T follicular helper cell (primary cell): Measurements from ENCODE around the gene HIP1.
"Not testable (repeated sequence)": the region's sequence is repeated elsewhere in the genome, so short reads cannot be mapped to it uniquely, and the experiment has no call there.

Experiments
- DNase-seq: peaks from one replicate; pipeline ENCODE4 v3.0.0-alpha.2; 2020; ENCODE audit warnings: low read depth

The HIP1 gene

GRCh38 chr7:75686551-75686950, 52.2 kb downstream of the HIP1 start:
- no peak for DNase-seq

GRCh38 chr7:75682052-75682451, 56.7 kb downstream of the HIP1 start:
- not testable (repeated sequence) for DNase-seq

- DNase-seq = no peak
These were observed 59.7 kb downstream of the HIP1 start for GRCh38 chr7:75679060-75679459.

DNA sequence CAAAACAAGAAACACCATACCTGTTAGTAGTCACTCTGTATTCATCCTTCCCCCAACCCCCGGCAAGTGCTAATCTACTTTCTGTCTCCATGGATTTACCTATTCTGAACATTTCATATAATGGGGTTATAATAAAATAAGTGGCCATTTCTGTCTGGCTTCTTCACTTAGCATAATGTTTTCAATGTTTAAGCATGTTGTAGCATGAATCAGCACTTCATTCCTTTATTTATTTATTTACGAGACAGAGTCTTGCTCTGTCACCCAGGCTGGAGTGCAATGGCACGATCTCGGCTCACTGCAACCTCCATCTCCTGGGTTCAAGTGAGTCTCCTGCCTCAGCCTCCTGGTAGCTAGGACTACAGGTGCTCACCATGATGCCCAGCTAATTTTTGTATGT, 69.2 kb downstream of the HIP1 start:
- no peak for DNase-seq

GRCh38 chr7:75667938-75668337, 70.8 kb downstream of the HIP1 start:
- DNase-seq = no peak

DNA sequence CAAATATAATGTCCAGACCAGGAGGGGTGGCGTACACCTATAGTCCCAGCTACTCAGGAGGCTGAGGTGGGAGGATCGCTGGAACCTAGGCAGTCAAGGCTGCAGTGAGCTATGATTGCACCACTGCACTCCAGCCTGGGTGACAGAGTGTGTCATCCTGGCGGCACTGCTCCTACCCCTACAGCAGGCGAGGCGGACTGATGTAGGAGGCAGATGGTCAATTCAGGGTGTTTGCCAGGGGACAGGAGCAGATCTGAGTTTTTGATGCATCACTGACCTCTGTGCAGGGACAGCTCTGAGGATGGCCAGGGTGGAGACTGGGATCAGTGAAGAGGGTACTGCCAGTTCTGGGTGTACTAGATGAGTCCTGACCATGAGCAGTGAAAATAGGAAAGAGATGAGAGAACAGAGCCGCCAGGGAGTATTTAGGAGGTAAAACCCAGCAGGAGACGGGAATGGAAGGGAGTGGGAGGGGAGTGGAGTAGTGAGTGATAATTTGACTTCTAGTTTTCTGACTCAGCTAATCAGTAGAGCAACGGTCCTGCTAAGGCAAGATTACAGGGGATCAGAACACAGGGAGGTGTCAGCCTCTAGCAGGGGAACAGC, 75.3 kb downstream of the HIP1 start:
- DNase-seq = no peak

- DNase-seq = no peak
These were observed 76.0 kb downstream of the HIP1 start for GRCh38 chr7:75662579-75663301.

DNA sequence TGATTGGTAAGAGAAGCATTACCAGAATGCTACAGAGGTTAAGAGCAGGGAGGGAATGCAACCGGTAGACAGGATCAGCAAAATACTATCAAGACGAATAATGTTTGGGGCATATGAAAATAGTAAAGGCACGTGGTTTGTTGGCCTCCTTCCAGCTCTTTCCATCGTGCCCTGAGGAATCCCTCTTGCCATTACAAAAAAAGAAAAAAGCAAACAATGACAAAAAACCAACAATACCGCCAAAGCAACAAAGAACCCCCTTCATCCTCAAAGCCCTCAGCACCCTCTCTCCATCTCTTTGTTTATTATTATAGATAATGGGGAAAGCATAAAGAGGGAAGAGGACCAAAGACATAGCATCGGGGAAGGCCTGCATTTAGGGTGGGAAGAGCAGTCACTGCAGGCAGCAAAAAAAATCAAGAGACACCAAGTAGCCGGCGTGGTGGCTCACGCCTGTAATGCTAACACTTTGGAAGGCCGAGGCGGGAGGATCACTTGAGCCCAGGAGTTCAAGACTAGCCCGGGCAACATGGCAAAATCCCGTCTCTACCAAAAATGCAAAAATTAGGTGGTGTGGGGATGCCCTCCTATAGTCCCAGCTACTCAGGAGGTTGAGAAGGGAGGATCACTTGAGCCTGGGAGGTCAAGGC, 78.0 kb downstream of the HIP1 start:
- DNase-seq = no peak

- no peak for DNase-seq
These were observed 79.9 kb downstream of the HIP1 start for GRCh38 chr7:75658802-75659201.

DNA sequence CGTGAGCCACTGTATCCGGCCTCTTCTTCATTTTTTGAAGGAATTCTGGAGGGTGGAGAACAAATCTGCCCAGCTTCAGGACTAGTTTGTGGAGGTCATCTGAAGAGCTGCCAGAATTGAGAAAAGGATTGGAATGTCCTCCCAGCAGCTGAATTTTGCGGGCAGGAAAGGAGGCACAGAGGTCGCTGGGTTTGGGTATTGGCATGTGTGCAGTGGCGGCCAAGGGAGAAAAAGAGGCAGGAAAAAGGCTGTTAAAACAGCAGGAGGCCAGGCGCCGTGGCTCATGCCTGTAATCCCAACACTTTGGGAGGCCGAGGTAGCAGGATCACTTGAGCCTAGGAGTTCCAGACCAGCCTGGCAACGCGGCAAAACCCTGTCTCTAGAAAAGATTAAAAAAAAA, 80.4 kb downstream of the HIP1 start:
- no peak for DNase-seq

GRCh38 chr7:75657866-75658265, 80.9 kb downstream of the HIP1 start:
- no peak for DNase-seq

DNA sequence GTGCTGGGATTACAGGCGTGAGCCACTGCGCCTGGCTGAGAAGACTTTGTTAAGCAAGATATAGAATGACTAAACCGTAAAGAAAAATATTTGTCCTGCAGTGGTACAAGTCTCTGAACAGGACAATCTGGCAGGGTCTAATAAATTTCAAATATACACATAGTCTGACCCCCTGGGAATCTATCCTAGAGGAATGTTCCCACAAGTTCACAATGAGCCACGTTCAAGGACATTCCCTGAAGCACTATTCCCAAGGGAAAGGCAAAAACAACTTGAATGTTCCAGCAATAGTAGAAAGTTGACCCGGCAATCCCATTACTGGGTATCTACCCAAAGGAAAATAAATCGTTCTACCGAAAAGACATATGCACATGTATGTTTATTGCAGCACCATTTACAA, 82.0 kb downstream of the HIP1 start:
- DNase-seq = no peak

DNA sequence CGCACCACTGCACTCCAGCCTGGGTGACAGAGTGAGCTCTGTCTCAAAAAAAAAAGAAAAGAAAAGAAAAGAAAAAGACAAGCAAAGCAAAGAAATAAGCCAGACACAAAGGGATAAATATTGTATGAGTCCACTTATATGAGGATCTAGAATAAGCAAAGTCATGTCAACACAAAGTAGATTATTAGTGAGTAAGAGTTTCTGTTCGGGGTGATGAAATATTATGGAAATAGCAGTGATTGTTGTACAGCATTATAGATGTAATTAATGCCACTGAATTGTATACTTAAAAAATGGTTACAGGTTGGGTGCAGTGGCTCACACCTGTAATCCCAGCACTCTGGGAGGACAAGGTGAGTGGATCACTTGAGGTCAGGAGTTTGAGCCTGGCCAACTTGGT, 83.2 kb downstream of the HIP1 start:
- DNase-seq = no peak

DNA sequence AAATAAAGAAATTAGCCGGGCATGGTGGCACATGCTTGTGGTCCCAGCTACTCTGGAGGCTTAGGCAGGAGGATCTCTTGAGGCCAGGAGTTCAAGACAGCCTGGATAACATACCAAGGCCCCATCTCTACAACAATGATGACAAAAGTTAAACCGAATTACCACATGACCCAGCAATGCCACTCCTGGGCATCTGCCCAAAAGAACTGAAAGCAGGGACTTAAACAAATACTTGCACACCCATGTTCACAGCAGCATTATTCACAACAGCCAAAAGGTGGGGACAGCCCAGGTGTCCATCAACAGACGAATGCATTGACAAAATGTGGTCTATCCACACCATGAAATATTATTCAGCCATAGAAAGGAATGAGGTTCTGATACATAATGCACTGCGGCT, 83.9 kb downstream of the HIP1 start:
- DNase-seq = no peak

GRCh38 chr7:75653651-75654050, 85.1 kb downstream of the HIP1 start:
- DNase-seq = no peak

GRCh38 chr7:75652788-75653187, 86.0 kb downstream of the HIP1 start:
- no peak for DNase-seq

- no peak for DNase-seq
These were observed 88.1 kb downstream of the HIP1 start for GRCh38 chr7:75650681-75651080.

- DNase-seq = no peak
These were observed 88.7 kb downstream of the HIP1 start for GRCh38 chr7:75650062-75650461.

DNA sequence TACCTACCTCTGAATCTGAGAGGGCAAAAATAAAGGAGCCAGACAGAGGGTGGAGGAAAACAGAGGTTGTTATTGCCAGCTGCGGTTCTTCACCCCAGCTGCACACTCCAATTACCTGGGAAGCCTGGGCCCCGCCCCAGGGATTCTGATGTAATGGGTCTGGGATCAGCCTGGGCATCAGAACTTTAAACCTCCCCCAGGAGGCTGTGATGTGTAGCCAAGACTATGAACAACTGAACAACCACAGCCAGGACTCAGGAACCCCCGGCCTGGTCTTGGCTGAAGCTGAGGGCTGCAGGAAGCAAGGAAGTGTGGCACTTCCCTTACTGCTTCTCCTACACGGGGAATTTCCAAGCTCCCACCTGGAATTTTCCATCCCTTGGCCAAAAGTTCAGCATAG, 89.3 kb downstream of the HIP1 start:
- no peak for DNase-seq

- DNase-seq = no peak
These were observed 90.9 kb downstream of the HIP1 start for GRCh38 chr7:75647709-75648438.

- DNase-seq = no peak
These were observed 92.1 kb downstream of the HIP1 start for GRCh38 chr7:75646571-75647102.

DNA sequence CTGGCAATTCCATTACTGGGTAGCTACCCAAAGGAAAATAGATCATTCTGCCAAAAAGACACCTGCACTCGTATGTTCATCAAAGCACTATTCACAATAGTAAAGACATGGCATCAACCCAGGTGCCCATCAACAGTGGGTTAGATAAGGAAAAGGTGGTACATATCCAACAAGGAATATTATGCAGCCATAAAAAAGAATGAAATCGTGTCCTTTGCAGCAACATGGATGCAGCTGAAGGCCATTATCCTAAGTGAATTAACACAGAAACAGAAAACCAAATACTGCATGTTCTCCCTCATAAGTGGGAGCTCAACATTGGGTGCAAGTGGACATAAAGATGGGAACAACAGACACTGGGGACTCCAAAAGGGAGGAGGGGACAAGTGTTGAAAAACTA, 93.2 kb downstream of the HIP1 start:
- DNase-seq = no peak

- DNase-seq = no peak
These were observed 94.2 kb downstream of the HIP1 start for GRCh38 chr7:75644589-75644988.
